IPS-11a (cell line): Measurements from ENCODE around the gene APOBR.
"Not testable (repeated sequence)": the region's sequence is repeated elsewhere in the genome, so short reads cannot be mapped to it uniquely, and the experiment has no call there.

ENCODE experiments used
- H3K4me3 ChIP-seq: one replicate; pipeline ENCODE4 v1.5.1; 2013; ENCODE audit warnings: low read depth, low read length, control low read depth

Gene APOBR

GRCh38 chr16:28497861-28498599, 3.6 kb downstream of the APOBR start:
- H3K4me3 ChIP-seq, result no peak overlapping the region

DNA sequence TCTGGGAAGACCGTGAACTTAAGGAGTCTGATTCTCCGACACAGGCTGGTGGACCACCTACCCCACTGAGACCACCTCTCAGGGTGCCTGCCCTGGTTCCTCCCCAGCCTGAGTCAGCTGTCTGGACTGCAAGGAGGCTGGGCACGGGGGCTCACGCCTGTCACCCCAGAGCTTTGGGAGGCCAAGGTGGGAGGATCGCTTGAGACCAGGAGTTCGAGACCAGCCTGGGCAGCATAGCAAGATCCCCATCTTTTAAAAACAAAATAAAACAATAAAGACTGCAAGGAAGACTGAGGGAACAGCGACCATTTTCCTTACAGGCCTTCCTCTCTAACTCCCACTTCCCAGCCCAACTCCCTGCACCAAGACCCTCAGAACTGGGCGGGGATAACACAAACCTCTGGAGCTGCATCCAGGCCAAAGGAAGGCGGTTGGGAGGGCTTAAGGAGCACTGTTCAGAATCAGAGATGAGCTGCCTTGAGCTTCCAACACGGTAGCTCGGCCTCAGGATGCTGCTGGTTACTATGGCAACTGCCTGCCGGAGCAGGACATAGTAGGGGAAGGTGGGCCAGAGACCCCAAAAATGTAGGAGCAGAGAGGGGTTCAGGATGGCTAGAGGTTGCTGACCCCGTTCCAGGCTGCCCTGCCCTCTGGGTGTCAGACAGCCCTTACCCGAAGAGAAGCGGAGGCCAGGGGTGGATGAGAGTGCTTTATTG, 4.4 kb downstream of the APOBR start:
- H3K4me3 ChIP-seq, result no peak overlapping the region

- H3K4me3 ChIP-seq, result no peak overlapping the region
These were observed 5.4 kb downstream of the APOBR start for GRCh38 chr16:28499854-28500253.

- not testable (repeated sequence) for H3K4me3 ChIP-seq
These were observed 6.2 kb downstream of the APOBR start for GRCh38 chr16:28500476-28501180.

- no peak overlapping the region for H3K4me3 ChIP-seq
These were observed 7.1 kb downstream of the APOBR start for GRCh38 chr16:28501258-28502232.

DNA sequence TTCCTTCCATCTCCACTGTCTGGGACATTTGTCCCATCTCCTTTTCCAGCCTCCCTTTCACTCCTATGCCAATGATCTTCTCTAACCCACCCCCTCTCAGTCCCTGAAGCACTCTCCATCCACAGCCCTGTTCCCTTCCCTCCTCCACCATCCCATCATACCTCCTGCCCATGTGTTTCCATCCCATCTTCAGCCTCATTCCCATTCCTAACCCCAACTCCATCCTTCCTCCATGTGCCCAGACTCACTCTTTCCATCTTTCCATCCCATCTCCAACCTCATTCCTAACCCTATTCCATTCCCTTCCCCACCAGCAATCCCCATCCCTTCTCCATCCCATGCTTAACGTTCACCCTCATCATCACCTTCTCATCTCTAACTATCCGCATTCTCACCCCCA, 7.8 kb downstream of the APOBR start:
- H3K4me3 ChIP-seq, result no peak overlapping the region

DNA sequence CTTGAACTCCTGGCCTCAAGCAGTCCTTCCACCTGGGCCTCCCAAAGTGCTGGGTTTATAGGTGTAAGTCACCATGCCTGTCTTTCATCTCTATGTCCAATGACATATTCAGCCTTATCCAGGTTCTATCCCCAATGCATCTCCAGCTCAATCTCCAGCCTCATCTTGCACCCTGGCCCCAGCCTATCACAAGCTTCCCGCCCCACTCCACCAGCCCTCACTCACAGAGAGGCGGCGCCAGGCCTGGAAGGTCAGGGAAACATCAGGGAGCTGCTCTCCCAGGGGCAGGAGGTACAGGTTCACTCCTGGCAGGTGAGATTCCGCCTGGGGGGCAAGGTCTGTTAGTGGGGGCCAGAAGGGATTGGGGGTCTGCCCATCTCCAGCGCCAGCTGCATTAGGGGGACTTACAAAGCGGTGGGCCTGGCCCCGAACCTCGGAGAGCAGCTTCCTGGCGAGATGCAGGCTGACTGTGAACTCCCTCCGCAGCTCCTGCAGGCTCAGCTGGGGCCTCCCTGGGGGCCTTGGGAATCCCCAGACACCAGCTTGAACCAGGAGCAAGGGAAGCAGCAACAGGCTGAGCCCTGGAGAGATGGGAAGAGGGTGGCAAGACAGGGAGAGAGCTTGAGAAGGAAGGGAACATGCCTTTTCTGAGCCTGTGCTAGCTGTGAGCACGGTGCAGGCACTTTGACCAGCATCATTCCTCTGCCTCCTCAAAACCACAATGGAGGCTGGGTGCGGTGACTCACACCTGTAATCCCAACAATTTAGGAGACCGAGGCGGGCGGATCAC, 9.2 kb downstream of the APOBR start:
- no peak overlapping the region for H3K4me3 ChIP-seq

GRCh38 chr16:28504707-28505404, 10.4 kb downstream of the APOBR start:
- H3K4me3 ChIP-seq, result no peak overlapping the region

DNA sequence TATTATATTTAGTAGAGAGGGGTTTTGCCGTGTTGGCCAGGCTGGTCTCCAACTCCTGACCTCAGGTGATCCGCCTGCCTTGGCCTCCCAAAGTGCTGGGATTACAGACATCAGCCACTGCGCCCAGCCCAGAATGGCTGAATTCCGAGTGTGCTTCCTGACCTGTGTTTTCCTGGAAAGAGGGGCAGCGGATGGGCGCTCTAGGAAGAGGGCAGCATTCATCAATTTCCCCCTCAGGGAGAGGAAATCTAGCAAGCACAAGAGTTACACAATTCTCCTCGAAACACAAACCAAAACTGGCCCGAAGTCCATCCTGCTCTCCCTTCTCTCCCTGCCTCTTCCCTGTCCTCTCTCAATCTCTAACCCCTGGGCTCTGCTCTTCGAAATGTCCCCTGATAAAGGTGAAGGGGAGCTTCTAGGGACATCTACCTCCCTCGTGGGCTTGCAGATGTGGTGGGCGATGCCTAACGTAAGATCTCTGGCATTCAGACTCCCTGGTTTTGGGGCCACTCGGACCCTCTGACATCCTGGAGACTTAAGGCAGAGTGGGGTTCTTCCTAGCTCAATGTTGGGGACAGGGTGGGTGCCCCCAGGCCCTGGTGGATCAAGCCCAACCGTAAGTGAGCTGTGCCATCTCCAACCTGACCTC, 11.2 kb downstream of the APOBR start:
- H3K4me3 ChIP-seq, result no peak overlapping the region

GRCh38 chr16:28511031-28511430, 16.6 kb downstream of the APOBR start:
- H3K4me3 ChIP-seq, result no peak overlapping the region

DNA sequence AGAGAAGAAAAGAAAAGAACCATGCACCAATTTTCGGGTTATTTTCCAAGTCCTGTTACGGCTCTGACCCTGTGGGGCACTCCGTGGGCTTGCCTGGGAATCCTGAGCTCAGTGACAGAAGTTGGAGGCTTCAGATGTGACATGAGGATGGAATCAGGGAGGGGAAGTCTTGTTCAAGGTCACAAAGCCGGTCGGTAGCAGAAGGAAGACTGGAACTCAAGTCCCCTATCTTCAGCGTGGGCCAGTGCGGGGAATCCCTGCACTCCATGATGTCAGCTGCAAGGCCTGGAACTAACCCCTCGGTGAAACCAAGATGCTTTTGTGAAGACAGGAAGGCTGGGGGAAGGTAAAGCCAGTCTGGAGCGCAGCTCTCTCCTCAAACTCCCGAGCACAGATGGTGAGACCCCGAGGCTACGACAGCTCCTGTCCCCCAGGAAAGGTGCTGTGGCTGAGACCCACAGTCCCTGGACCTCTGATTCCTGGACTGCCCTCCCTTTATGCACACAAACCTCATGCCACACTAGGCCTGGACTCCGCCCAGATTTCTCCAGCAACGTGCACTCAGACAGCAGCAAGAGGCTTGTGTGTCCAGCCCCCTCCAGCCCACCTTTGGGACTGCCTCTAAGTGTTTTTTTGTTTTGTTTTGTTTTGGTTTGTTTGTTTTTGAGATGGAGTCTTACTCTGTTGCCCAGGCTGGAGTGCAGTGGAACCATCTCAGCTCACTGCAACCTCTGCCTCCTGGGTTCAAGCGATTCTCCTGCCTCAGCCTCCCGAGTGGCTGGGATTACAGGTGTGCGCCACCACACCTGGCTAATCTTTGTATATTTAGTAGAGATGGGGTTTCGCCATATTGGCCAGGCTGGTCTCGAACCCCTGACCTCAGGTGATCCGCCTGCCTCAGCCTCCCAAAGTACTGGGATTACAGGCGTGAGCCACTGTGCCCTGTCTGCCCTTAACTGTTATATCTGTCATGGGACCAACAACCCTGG, 17.7 kb downstream of the APOBR start:
- H3K4me3 ChIP-seq, result no peak overlapping the region

GRCh38 chr16:28513484-28514181, 19.2 kb downstream of the APOBR start:
- H3K4me3 ChIP-seq, result no peak overlapping the region

GRCh38 chr16:28514246-28514645, 19.8 kb downstream of the APOBR start:
- H3K4me3 ChIP-seq, result no peak overlapping the region

DNA sequence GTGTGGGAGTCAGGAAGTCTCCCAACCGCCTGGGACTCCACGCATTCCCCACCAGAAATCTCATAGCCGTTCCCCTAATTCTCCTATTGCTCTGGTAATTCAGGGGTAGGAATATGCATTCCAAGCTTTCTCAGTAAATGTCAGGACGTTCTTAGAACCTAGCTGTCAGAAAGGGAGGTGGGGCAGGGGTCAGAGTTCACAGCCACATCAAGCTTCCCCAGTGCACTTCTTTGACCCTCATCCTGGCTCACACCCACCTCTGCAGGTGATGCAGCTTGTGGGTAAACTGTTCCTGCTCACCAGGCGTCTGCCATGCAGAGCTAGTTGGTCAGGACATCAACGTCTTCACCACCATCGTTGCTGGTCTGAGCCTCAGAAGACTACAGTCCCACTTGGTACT, 26.2 kb downstream of the APOBR start:
- no peak overlapping the region for H3K4me3 ChIP-seq

GRCh38 chr16:28521436-28521835, 27.0 kb downstream of the APOBR start:
- no peak overlapping the region for H3K4me3 ChIP-seq

DNA sequence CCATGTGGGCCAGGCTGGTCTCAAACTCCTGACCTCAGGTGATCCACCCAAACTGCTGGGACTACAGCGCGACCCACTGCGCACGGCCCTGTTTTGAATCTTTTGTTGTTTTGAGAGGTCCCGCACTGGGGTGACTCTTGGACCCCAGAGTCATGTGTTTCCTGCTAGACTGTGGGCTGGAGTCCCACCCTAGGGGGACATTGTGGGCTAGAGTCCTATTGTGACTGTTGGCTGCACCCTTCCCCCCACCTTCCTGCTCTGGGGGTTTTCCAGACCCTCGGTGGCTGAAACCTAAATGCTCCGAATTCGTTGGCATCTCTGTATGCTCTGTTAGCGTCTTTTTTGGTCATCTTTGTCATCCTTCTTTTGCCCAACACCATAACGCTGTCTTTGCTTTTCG, 28.3 kb downstream of the APOBR start:
- H3K4me3 ChIP-seq, result no peak overlapping the region

DNA sequence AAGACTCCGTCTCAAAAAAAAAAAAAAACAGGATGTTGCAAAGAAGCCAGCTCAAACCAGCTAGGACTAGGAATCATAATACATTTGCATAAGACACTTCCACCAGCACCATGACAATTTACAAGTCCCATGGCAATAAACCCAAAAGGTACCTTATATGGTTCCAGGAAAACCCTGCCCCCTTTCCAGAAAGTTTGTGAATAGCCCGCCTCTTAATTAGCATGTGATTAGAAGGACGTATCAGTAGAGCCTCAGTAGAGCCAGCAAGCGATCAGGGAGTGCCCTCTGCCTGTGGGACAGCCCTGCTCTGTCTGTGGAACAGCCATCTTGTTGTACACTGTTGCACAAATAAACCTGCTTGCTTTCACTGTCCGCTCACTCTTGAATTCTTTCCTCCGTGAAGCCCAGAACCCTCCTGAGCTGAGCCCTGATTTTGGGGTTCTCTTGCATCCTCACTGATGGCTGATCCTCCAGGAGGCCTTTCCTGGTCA, 30.3 kb downstream of the APOBR start:
- no peak overlapping the region for H3K4me3 ChIP-seq
